ENCODE measurements around the gene NYAP2. TPM values are rescaled to one million over a fixed set of nuclear protein-coding genes. Genes with fewer than 3 reads are reported as not detected.

The NYAP2 gene
- total RNA-seq, 1 donor from 2014 or later = 0.06 TPM

DNA sequence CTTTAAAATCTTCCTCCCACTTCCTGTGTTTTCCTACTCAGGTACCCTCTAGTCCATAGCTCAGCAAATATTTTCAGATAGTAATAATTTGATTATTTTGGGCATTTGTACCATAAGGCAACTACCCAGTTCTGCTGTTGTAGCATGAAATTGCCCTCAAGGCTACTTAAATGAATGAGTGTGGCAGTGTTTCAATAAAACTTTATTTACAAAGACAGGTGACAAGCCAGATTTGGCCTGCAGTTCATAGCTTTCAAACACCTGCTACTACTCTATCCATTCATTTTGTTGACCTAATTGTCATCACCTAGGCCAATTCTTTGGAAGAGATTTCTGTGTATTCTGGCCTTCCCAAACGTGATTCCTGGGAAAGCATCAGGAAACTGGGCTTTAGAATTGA lies 28.9 kb downstream of the NYAP2 start:
- no peak for DNase-seq (ENCODE audit: low spot score)

- DNase-seq (ENCODE audit: low spot score) = no peak
These were observed 30.2 kb downstream of the NYAP2 start for GRCh38 chr2:225429717-225430116.

- no peak for DNase-seq (ENCODE audit: low spot score)
These were observed 31.8 kb downstream of the NYAP2 start for GRCh38 chr2:225431105-225431863.

- no peak for DNase-seq (ENCODE audit: low spot score)
These were observed 34.5 kb downstream of the NYAP2 start for GRCh38 chr2:225434014-225434413.

- DNase-seq (ENCODE audit: low spot score) = no peak
These were observed 37.8 kb downstream of the NYAP2 start for GRCh38 chr2:225437319-225437718.

GRCh38 chr2:225438248-225438647 lies 38.7 kb downstream of the NYAP2 start:
- DNase-seq (ENCODE audit: low spot score) = no peak

- no peak for DNase-seq (ENCODE audit: low spot score)
These were observed 53.2 kb downstream of the NYAP2 start for GRCh38 chr2:225452677-225453076.

GRCh38 chr2:225454412-225454811 lies 54.9 kb downstream of the NYAP2 start:
- DNase-seq (ENCODE audit: low spot score) = no peak

DNA sequence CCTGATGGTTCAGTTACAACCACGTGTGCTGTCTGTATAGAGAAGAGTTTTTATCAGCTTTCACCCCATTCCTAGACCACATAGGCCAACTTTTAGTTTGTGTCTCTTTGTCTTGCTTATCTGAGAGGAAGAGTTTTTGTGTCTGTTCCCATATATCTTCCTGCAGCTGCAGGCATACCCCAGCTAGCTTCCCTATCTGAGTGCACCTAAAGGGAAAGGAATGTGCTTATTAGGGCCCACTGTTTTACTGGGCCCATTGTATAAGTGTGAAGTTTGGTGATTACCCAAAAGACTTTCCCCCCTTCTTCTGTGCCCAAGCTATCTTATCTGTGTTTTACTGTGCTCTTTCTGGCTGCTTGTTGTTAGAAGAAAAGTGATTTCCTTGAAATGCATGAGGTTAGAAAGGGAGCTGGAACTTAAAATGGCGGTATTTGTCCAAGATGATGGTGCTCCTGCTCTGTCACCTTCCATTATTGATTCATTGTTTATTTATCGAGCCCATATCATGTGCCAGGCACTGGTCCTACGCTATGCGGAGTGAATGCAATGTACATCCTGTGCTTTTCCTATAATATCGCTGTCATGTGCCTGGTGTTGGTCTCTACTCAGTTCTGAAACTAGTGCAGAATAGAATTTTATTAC lies 57.2 kb downstream of the NYAP2 start:
- no peak for DNase-seq (ENCODE audit: low spot score)

DNA sequence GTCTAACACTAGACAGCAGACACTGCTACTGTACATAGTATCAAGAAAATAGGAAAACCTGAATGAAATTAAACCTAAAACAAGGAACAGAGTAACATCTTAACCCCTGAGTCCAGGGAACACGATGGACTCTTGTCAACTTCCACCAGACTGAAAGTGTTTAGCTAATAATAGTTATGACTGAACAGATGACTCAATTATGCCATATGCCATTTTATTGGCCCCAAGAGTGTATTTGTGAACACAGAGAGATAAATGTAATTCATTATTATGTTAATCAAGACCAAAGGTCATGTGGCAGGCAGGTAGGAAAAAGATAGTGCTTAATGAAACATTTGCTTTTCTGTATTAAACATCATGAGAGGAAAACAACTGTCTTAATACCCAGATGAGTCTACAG lies 58.0 kb downstream of the NYAP2 start:
- DNase-seq (ENCODE audit: low spot score) = no peak

DNA sequence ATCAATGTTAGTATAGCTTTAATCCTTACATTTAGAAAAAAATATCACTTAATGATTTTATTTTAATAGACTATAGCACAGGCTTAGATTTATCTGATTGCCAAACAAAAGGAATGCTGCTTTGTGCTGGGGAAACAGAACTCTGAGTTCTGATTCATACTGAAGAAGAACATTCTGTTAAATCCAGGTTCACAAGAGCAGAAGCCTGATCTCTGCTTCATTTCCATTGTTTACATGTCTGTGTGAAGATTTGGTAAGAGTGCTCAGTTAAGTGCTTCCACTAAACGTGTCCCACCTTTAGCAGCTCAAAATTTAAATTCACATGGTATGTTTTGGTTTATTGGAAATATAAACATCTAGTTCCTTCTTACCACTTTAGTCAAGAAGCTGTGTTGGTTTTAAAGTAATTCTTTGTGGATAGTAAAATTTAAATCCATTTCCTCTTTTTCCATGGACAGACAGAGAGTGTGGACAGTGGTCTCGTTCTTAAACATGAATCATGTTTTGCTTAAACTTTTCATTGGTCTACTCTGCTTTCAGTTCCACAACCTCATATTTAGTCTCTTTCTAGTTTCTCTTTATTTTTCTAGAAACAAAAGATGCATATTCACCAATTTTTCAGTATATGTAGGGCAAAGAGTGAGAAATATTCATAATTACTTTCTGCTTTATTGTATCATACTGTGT lies 59.1 kb downstream of the NYAP2 start:
- DNase-seq (ENCODE audit: low spot score) = no peak

DNA sequence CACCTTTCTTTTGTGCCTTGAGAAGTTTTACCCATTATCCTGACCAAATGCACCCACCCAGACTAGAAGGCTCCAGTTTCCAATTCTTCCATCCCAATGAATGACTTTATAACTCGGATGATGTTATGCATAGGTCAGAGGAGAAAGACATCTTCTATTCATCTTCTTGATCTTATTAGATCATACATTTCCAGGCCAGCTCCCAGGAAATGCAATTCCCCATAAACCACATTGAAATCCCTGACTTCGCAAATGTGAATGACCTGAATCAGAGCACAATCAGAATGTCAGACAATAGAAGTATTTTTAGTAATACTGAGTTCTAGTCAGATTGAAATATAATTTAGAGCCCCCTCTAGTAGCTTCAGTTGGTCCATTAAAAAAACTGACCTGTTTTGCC lies 62.9 kb downstream of the NYAP2 start:
- no peak for DNase-seq (ENCODE audit: low spot score)

- DNase-seq (ENCODE audit: low spot score) = no peak
These were observed 63.4 kb downstream of the NYAP2 start for GRCh38 chr2:225462945-225463344.

GRCh38 chr2:225463449-225463848 lies 63.9 kb downstream of the NYAP2 start:
- no peak for DNase-seq (ENCODE audit: low spot score)

DNA sequence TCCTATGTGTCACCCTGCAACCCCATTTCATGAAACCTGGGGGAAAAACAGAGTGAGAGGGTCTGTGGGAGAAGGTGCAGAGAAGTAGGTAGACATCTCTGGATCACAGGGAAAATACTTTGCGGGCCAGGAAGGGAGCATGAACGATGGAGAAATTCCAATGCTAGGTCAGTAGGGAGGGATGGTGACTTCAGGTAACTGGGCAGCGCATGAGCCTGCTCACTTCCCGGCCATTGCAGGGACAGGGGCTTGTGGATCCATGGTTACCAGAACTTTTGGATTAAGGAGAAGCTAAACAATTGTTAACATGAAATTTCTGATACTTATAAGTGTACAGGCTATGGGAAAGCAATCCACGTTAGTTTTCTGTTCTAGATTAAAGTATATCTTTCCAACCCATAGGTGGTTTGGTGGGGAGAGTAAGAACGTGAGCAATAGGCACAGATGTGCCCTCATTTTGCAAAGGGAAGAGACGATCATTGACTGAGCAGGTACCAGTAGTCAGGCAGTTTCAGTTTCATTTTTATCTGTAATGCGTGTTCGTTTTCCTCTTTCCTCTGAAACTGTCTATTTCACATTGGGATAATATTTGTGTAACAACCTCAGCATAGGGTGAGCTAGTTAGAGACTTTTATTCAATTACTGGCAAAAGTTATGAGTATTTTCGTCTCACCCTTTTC lies 65.0 kb downstream of the NYAP2 start:
- DNase-seq (ENCODE audit: low spot score) = no peak

- DNase-seq (ENCODE audit: low spot score) = no peak
These were observed 66.3 kb downstream of the NYAP2 start for GRCh38 chr2:225465827-225466226.

- no peak for DNase-seq (ENCODE audit: low spot score)
These were observed 67.5 kb downstream of the NYAP2 start for GRCh38 chr2:225466891-225467604.

DNA sequence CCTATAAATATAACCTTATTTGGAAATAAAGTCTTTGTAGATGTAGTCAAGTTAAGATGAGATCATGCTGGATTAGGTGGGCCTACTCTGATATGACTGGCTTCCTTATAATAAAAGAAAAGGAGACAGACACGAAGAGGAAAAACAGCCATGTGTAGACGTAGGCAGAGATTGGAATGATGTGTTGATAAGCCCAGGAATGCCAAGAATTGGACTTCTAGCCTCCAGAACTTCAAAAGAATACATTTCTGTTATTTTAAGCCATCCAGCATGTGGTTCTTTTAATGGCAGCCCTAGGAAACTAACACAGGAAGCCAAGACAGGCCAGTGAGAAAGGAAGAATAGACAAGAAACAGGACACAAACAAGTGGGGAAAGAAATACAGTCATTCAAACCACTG lies 68.6 kb downstream of the NYAP2 start:
- no peak for DNase-seq (ENCODE audit: low spot score)

- no peak for DNase-seq (ENCODE audit: low spot score)
These were observed 71.5 kb downstream of the NYAP2 start for GRCh38 chr2:225471039-225471438.

GRCh38 chr2:225471482-225471881 lies 72.0 kb downstream of the NYAP2 start:
- no peak for DNase-seq (ENCODE audit: low spot score)

DNA sequence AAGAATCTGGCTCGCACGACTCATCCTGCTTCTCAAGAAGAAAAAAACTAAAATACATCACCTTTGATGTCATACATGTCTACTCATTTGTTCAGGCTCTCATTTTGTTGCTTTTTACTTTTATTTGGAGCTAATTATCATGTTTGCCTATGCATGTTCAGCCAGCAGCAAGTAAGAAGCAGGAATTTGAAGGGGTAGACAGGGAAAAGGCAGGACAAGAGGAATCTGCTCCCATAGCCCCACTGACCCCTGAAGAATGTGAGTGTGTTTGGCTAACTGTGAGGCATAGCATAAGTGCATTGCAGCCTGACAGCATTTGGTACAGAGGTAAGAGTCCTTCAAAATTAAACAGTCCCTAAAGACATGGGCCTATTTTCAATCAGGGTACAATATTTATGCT lies 72.7 kb downstream of the NYAP2 start:
- no peak for DNase-seq (ENCODE audit: low spot score)

GRCh38 chr2:225479386-225479785 lies 79.9 kb downstream of the NYAP2 start:
- DNase-seq (ENCODE audit: low spot score) = no peak

All from mucosa of gallbladder (tissue), 1 donor.